Ishikawa (cell line): ENCODE measurements around the gene SREBF2.

ENCODE experiments used
- EP300 ChIP-seq: IDR thresholded peaks from 2 replicates; pipeline ENCODE4 v1.6.1; 2012; ENCODE audit warnings: borderline replicate concordance
- MAX ChIP-seq: IDR thresholded peaks from 2 replicates; pipeline ENCODE4 v1.6.1; 2012
- USF1 ChIP-seq: IDR thresholded peaks from 2 replicates; pipeline ENCODE4 v1.6.1; 2012
- YY1 ChIP-seq: IDR thresholded peaks from 2 replicates; pipeline ENCODE4 v1.6.1; 2012; ENCODE audit warnings: low read depth
- TF ChIP-seq, protein P1 (sequence below): IDR thresholded peaks from 2 replicates; pipeline ENCODE4 v1.6.1; 2012; ENCODE audit warnings: low read depth, mild to moderate bottlenecking

DNA sequence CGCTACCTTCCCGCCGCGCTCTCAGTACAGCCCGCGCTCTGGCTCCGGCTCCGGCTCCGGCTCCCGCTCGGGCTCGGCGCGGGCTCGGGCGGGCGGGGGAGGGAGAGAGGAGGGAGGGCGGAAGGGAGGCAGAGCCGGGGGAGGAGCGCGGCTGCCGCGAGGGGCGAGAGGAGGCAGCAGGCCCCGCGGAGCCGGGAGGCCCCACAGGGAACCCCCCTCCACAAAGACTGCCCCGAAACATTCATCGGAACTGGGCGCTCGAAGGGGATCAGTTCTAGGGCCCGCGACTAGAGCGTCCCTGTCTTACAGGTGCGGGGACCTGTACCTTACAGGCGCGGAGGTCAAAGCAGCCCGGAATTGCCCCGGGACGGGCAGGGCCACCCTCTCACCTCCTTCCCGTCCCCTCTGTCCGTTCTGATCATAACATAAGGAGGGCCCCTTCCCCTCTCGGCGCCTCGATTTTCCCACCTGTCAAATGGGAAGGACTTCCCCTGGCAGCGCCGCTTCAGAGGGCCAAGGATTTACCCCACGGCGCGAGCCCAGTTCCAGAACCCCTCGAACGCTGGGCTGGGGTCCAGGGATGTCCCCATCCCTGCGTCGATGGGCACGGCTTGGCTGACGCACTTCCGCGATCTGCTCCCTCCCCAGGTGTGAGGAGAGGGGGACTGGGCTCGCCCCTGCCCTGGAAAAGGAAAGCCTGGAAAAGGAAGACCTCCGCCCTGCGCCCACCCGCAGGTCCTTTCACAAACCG, 82.3 kb downstream of the SREBF2 start, which contains the start of gene SHISA8:
- TF ChIP-seq, protein P1, sequence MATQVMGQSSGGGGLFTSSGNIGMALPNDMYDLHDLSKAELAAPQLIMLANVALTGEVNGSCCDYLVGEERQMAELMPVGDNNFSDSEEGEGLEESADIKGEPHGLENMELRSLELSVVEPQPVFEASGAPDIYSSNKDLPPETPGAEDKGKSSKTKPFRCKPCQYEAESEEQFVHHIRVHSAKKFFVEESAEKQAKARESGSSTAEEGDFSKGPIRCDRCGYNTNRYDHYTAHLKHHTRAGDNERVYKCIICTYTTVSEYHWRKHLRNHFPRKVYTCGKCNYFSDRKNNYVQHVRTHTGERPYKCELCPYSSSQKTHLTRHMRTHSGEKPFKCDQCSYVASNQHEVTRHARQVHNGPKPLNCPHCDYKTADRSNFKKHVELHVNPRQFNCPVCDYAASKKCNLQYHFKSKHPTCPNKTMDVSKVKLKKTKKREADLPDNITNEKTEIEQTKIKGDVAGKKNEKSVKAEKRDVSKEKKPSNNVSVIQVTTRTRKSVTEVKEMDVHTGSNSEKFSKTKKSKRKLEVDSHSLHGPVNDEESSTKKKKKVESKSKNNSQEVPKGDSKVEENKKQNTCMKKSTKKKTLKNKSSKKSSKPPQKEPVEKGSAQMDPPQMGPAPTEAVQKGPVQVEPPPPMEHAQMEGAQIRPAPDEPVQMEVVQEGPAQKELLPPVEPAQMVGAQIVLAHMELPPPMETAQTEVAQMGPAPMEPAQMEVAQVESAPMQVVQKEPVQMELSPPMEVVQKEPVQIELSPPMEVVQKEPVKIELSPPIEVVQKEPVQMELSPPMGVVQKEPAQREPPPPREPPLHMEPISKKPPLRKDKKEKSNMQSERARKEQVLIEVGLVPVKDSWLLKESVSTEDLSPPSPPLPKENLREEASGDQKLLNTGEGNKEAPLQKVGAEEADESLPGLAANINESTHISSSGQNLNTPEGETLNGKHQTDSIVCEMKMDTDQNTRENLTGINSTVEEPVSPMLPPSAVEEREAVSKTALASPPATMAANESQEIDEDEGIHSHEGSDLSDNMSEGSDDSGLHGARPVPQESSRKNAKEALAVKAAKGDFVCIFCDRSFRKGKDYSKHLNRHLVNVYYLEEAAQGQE, result no peak
- TF ChIP-seq EP300 (no peak), MAX (no peak), YY1 (no peak), USF1 (no peak)
